Testis (tissue), 3 donors: Measurements from ENCODE around the gene SUPT7L. TPM values are rescaled to one million over a fixed set of nuclear protein-coding genes. Genes with fewer than 3 reads are reported as not detected.

ENCODE experiments used
- DNase-seq: peaks from one replicate; pipeline ENCODE4 v3.0.0-alpha.2; 2019
- H3K27ac ChIP-seq, 2 donors: fragments of 200-600 bp; sonication (generic); one replicate each; pipeline ENCODE4 v1.5.1; 2019
- H3K27me3 ChIP-seq: fragments of 200-600 bp; sonication (generic); one replicate; pipeline ENCODE4 v1.5.1; 2019
- H3K36me3 ChIP-seq: fragments of 200-600 bp; sonication (generic); one replicate; pipeline ENCODE4 v1.5.1; 2017; ENCODE audit warnings: low read depth; ENCODE audit errors: missing control alignments
- H3K4me1 ChIP-seq: fragments of 200-600 bp; sonication (generic); one replicate; pipeline ENCODE4 v1.5.1; 2019
- H3K4me3 ChIP-seq, 2 donors: fragments of 200-600 bp; sonication (generic); one replicate each; pipeline ENCODE4 v1.5.1; 2017 to 2019
- H3K9me3 ChIP-seq: fragments of 200-600 bp; sonication (generic); one replicate; pipeline ENCODE4 v1.5.1; 2017
- POLR2A ChIP-seq: fragments of 450-650 bp; IDR thresholded peaks from one replicate; pipeline ENCODE4 v1.6.1; 2017; ENCODE audit warnings: antibody characterized with exemption, mild to moderate bottlenecking, moderate library complexity
- WGBS, 2 donors: methylation state at CpG; one replicate each; pipeline ENCODE4 v1.1.5; 2018; 5-methylcytosine and 5-hydroxymethylcytosine counted together
- intact Hi-C: fragments of 100-400 bp; cut with DNase I; formaldehyde crosslinking; loops from one replicate; pipeline ENCODE4 v1.15.1; 2023; ENCODE audit warnings: low total_unique reads
- polyA plus RNA-seq: library from polyadenylated mRNA; stranded (reverse); fragments of 350-450 nt; fragmentation: Illumina TruSeq; extraction: RNeasy Lipid Tissue Mini Kit (QIAGEN cat#74804); gene quantifications from one replicate; pipeline ENCODE4 v1.2.3, GENCODE V29; 2014; ENCODE audit warnings: low read depth, low replicate concordance; ENCODE audit not compliant: insufficient read depth
- total RNA-seq, 2 donors: library from RNA; depleted of rRNA; stranded (reverse); fragments of >200 nt; gene quantifications; one replicate each; pipeline ENCODE4 v1.2.3, GENCODE V29; 2016
- TF ChIP-seq, protein P1 (sequence below), 3 experiments: fragments of 450-650 bp in 2 of 3; fragments of 200-600 bp in 1 of 3; sonication (generic) in 1 of 3; IDR thresholded peaks; one replicate each; pipeline ENCODE4 v1.5.1; 2016 to 2019; ENCODE audit warnings: antibody characterized with exemption in 3 of 3, mild to moderate bottlenecking in 2 of 3, moderate library complexity in 1 of 3

Gene SUPT7L
- total and polyA plus RNA-seq, 3 donors from 2014 or later: 39.3 to 40.4 (median 39.9) TPM

DNA sequence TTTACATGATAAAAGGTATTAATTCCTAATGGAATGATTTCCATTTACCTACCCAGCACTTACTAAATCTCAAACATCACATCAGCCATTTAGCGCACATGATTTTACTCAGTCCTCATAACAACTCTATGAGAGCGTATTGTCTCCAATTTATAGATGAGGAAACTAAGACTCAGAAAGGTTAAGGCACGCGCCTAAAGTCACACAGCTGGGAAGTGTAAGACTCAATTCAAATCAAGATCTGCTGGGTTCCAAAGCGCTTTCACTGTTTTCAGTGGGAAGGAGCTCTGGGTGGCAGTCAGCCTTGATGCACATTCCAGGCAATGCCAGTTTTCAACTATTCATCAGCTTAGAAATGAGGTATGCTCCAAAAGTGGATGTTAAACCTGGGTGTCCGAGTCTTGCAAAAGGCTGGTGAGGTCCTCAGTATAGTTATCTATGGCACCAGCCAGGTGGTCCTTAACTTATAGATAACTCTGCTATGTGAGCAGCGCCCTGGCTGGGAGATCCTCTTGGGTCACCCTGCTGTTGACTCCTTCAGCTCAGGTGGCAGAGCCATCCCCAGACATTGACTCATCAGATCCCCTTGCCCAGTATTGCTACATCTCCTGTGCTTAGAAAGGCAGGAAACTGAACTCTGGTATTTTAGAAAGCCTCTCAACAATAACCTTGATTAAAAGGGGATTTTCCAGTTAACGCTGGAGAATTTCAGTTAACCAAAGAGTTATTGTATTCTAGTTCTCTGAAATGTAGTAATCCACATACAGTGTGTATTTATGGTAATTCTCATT lies 47.4 kb upstream of the SUPT7L start:
- Histone ChIP-seq H3K4me3 (no peak overlapping the region), H3K27ac (peak overlapping the region in 1 of 2 donors; percentile 97), H3K4me1 (peaks cover 47% of the 10 kb centered on the region), H3K27me3 (no peaks in the 10 kb centered on the region), H3K9me3 (no peaks in the 10 kb centered on the region), H3K36me3 (no peaks in the 10 kb centered on the region)
- intact Hi-C loops: no loop called here
- TF ChIP-seq POLR2A: no peak
- TF ChIP-seq, protein P1, sequence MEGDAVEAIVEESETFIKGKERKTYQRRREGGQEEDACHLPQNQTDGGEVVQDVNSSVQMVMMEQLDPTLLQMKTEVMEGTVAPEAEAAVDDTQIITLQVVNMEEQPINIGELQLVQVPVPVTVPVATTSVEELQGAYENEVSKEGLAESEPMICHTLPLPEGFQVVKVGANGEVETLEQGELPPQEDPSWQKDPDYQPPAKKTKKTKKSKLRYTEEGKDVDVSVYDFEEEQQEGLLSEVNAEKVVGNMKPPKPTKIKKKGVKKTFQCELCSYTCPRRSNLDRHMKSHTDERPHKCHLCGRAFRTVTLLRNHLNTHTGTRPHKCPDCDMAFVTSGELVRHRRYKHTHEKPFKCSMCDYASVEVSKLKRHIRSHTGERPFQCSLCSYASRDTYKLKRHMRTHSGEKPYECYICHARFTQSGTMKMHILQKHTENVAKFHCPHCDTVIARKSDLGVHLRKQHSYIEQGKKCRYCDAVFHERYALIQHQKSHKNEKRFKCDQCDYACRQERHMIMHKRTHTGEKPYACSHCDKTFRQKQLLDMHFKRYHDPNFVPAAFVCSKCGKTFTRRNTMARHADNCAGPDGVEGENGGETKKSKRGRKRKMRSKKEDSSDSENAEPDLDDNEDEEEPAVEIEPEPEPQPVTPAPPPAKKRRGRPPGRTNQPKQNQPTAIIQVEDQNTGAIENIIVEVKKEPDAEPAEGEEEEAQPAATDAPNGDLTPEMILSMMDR (IDR thresholded peaks at IDR 0.05): no peak
- no peak for DNase-seq
- WGBS, 2 donors: 83 to 90% methylated on average over 8 of the region's 8 CpGs

DNA sequence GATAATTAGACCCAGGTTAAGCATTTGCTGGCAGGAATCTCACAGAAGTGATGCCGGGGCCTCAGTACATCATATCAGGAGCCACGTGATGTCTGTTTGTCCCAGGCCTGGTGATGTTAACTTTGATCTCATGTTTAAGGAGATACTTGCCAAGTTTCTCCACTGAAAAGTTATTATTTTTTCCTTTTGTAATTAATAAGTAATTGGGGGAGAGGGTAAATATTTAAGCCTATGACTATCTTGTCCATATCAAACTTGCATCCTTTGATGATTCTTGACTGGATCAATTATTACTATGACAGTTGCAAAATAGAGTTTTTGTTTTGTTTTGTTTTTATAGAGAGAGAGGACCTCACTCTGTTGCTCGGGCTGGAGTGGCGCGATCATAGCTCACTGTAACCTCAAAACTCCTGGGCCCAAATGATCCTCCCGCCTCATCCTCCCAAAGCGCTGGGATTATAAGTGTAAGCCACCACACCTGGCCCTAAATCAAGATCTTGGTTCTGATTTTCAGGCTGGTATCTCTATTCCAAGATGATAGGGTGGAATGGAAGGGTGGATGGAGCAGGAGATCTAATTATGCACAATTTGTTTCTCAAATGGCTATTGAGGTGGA lies 46.7 kb upstream of the SUPT7L start:
- H3K27ac ChIP-seq: peak overlapping the region; percentile 93 to 97
- 82 to 84% methylated on average over 7 of the region's 7 CpGs for WGBS, 2 donors
- no peaks in the 10 kb centered on the region for H3K9me3 ChIP-seq

DNA sequence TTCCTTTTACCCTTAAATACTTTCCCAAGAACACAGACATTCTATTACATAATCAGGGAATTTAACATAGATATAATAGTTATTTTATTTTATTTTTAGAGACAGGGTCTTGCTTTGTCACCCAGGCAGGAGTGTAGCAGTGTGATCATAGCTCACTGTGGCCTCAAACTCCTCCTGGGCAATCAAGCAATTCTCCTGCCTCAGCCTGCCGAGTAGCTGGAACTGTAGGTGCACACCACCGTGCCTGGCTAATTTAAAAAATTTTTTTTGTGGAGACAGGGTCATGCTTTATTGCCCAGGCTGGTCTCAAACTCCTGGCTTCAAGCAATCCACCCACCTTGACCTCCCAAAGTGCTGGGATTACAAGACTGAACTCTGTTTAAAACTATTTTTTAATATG lies 45.9 kb upstream of the SUPT7L start:
- WGBS, 2 donors: 49 to 53% methylated on average over 2 of the region's 2 CpGs
- H3K27ac ChIP-seq: peak overlapping the region; percentile 93 to 97
- TF ChIP-seq, protein P1 (IDR thresholded peaks at IDR 0.05): no peak
- no peak for TF ChIP-seq POLR2A
- H3K4me3 ChIP-seq: no peak overlapping the region
- intact Hi-C loops: loop anchor here (5.0 kb wide), 1 partner anchor 683 kb away; the partner anchor contains the start of gene FOSL2
- no peaks in the 10 kb centered on the region for H3K36me3 ChIP-seq
- peaks cover 42% of the 10 kb centered on the region for H3K4me1 ChIP-seq
- no peaks in the 10 kb centered on the region for H3K27me3 ChIP-seq
- no peaks in the 10 kb centered on the region for H3K9me3 ChIP-seq
- DNase-seq: no peak

More for the DNA sequence above, 46.7 kb upstream of the SUPT7L start:
- Histone ChIP-seq H3K4me1 (peaks cover 49% of the 10 kb centered on the region), H3K27me3 (no peaks in the 10 kb centered on the region), H3K36me3 (no peaks in the 10 kb centered on the region), H3K4me3 (no peak overlapping the region)
- DNase-seq: no peak
- intact Hi-C loops: loop anchor here (5.0 kb wide), 1 partner anchor 682 kb away; the partner anchor contains the start of gene FOSL2
- TF ChIP-seq, protein P1 (IDR thresholded peaks at IDR 0.05): no peak
- TF ChIP-seq POLR2A: no peak

DNA sequence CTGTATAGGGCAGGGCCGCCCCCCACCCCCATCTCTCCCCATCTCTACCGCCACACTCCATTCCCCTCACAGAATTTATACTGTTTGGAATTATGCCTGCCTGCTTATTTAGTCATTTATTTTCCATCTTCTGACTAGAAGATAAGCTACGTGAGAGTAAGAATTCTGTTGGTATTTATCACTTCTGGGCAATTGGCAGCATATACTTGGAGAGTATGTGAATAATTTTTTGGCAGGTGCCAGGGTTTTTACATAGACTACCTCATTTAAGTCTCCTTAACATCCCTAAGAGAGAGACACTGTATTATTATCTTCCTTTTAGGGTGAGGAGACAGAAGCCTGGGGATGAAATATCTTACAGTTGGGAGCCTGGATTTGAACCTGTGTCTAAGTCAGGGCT lies 45.3 kb upstream of the SUPT7L start:
- WGBS, 2 donors: 58 to 59% methylated on average over 3 of the region's 3 CpGs
- TF ChIP-seq POLR2A: no peak
- TF ChIP-seq, protein P1 (IDR thresholded peaks at IDR 0.05): no peak
- Histone ChIP-seq H3K27me3 (no peaks in the 10 kb centered on the region), H3K9me3 (no peaks in the 10 kb centered on the region), H3K4me3 (no peak overlapping the region), H3K4me1 (peaks cover 41% of the 10 kb centered on the region), H3K27ac (peak overlapping the region; percentile 93 to 97), H3K36me3 (no peaks in the 10 kb centered on the region)
- intact Hi-C loops: loop anchor here (5.0 kb wide), 1 partner anchor 684 kb away; the partner anchor contains the start of gene FOSL2
- no peak for DNase-seq
